D721Med (cell line): ENCODE measurements around the gene PRKCZ.

Experiments
- DNase-seq: peaks from one replicate; pipeline ENCODE4 v3.0.0; 2011; ENCODE audit warnings: low spot score; ENCODE audit not compliant: insufficient read length
- FAIRE-seq: peaks from 2 replicates; lab custom pipeline; 2011; peaks lifted over from hg19 to GRCh38; lab: Jason Lieb, UNC
- CTCF ChIP-seq: IDR thresholded peaks from 2 replicates; pipeline ENCODE4 v1.5.1; 2012; ENCODE audit warnings: mild to moderate bottlenecking, control low read depth; ENCODE audit not compliant: insufficient read depth; ENCODE audit errors: missing control alignments

The PRKCZ gene

GRCh38 chr1:2101531-2101930 is 51.3 kb downstream of the PRKCZ start:
- no peak for FAIRE-seq
- no peak for DNase-seq
- TF ChIP-seq CTCF = no peak

- FAIRE-seq = no peak
- TF ChIP-seq CTCF = no peak
- no peak for DNase-seq
Observed at GRCh38 chr1:2101946-2102345, 51.7 kb downstream of the PRKCZ start.

GRCh38 chr1:2102753-2103152 is 52.5 kb downstream of the PRKCZ start:
- no peak for DNase-seq
- FAIRE-seq = no peak
- no peak for TF ChIP-seq CTCF

GRCh38 chr1:2103266-2103900 is 53.2 kb downstream of the PRKCZ start:
- FAIRE-seq = no peak
- DNase-seq = no peak
- TF ChIP-seq CTCF = no peak

GRCh38 chr1:2103901-2104590 is 53.8 kb downstream of the PRKCZ start:
- FAIRE-seq = no peak
- no peak for DNase-seq

GRCh38 chr1:2104621-2105427 is 54.6 kb downstream of the PRKCZ start:
- FAIRE-seq (no peak), DNase-seq (no peak)
- TF ChIP-seq CTCF = no peak

More at GRCh38 chr1:2103901-2104590, 53.8 kb downstream of the PRKCZ start:
- TF ChIP-seq CTCF = no peak
